Ascending aorta (tissue), 2 donors: ENCODE results near the gene CLASP1. TPM values are rescaled to one million over a fixed set of nuclear protein-coding genes. Genes with fewer than 3 reads are reported as not detected.

Experiments used
- DNase-seq, 2 donors: peaks; one replicate each; pipeline ENCODE4 v3.0.0-alpha.2; 2019; ENCODE audit warnings: low spot score in 2 of 2
- H3K27ac ChIP-seq, 2 donors: fragments of 200-600 bp; sonication (generic); one replicate each; pipeline ENCODE4 v1.5.1; 2016 to 2017; ENCODE audit warnings: mild to moderate bottlenecking in 1 of 2
- H3K27me3 ChIP-seq: fragments of 200-600 bp; sonication (generic); one replicate; pipeline ENCODE4 v1.5.1; 2017
- H3K36me3 ChIP-seq, 2 donors: fragments of 200-600 bp; sonication (generic); one replicate each; pipeline ENCODE4 v1.5.1; 2016
- H3K4me1 ChIP-seq, 2 donors: fragments of 200-600 bp; sonication (generic); one replicate each; pipeline ENCODE4 v1.5.1; 2016 to 2017; ENCODE audit warnings: mild to moderate bottlenecking in 1 of 2
- H3K4me3 ChIP-seq, 2 donors: fragments of 200-600 bp; sonication (generic); one replicate each; pipeline ENCODE4 v1.5.1; 2016 to 2017; ENCODE audit warnings: mild to moderate bottlenecking in 1 of 2
- H3K9me3 ChIP-seq, 2 donors: fragments of 200-600 bp; sonication (generic); one replicate each; pipeline ENCODE4 v1.5.1; 2016
- intact Hi-C: fragments of 100-400 bp; cut with DNase I; formaldehyde crosslinking; loops from one replicate; pipeline ENCODE4 v1.15.1; 2023
- total RNA-seq: library from RNA; depleted of rRNA; stranded (reverse); fragments of >200 nt; gene quantifications from one replicate; pipeline ENCODE4 v1.1.0, GENCODE V29; 2016
- TF ChIP-seq, protein P1 (sequence below), 3 experiments: fragments of 200-600 bp in 2 of 3; fragments of 450-650 bp in 1 of 3; sonication (generic) in 2 of 3; IDR thresholded peaks; one replicate each; pipeline ENCODE4 v1.5.1; 2016 to 2019; ENCODE audit warnings: antibody characterized with exemption in 3 of 3, mild to moderate bottlenecking in 1 of 3, moderate library complexity in 1 of 3

Gene CLASP1
- total RNA-seq, 1 donor from 2014 or later = 78.0 TPM

DNA sequence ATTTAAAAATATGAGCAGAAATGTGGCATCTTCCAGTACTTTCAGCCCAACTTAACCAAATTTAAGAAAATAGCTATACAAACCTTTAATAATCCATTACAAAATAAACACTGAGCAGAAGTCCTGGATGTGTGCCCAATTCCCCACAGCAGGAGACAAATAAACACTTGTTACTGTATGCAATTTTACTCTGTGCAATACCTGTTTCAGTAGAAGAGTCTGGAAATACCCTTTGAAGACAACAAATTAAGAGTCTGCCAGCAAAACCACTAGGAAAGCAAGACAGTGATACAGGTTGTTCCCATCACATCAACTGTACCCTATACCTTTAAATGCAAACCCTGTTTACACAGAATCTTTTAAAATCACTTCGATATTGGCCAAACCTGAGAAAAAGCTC is 160.0 kb downstream of the CLASP1 start:
- no peak overlapping the region for H3K4me3 ChIP-seq
- H3K4me1 ChIP-seq = no peaks in the 10 kb centered on the region
- intact Hi-C loops = no loop called here
- DNase-seq = no peak
- TF ChIP-seq, protein P1, sequence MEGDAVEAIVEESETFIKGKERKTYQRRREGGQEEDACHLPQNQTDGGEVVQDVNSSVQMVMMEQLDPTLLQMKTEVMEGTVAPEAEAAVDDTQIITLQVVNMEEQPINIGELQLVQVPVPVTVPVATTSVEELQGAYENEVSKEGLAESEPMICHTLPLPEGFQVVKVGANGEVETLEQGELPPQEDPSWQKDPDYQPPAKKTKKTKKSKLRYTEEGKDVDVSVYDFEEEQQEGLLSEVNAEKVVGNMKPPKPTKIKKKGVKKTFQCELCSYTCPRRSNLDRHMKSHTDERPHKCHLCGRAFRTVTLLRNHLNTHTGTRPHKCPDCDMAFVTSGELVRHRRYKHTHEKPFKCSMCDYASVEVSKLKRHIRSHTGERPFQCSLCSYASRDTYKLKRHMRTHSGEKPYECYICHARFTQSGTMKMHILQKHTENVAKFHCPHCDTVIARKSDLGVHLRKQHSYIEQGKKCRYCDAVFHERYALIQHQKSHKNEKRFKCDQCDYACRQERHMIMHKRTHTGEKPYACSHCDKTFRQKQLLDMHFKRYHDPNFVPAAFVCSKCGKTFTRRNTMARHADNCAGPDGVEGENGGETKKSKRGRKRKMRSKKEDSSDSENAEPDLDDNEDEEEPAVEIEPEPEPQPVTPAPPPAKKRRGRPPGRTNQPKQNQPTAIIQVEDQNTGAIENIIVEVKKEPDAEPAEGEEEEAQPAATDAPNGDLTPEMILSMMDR (IDR thresholded peaks at IDR 0.05) = no peak
- H3K27me3 ChIP-seq = no peaks in the 10 kb centered on the region
- no peaks in the 10 kb centered on the region for H3K9me3 ChIP-seq
- H3K36me3 ChIP-seq = no peaks in the 10 kb centered on the region
- H3K27ac ChIP-seq = no peak overlapping the region

DNA sequence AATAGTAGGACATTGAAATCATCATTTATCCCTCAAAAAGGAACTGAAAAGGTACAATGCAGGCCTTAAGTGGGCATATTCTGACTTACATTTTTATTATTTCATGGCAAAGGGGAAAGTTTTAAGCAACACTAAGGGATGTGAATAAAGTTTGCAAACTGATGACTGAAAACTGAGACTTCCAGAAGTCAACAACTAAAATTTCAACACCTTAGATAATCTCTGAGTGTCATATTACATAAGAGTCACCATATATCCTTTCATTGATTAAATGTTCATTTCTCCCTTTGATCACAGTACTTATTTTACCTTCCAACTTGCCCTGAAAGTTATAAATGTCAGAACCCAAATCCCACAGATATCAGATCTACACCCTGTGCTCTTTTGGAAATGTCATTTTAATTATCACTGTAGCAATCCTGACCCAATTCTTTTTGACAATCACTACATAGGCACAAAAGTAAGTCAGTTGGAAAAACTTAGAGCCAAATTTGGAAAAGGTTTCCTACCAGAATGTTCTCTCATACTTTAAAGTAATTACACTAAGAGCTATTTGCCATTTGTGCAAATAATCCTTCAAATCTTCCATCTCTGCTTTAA is 163.0 kb downstream of the CLASP1 start:
- no peak overlapping the region for H3K4me3 ChIP-seq
- no peaks in the 10 kb centered on the region for H3K4me1 ChIP-seq
- no peaks in the 10 kb centered on the region for H3K27me3 ChIP-seq
- H3K27ac ChIP-seq = no peak overlapping the region
- TF ChIP-seq, protein P1 (IDR thresholded peaks at IDR 0.05) = no peak
- no peaks in the 10 kb centered on the region for H3K36me3 ChIP-seq
- intact Hi-C loops = no loop called here
- H3K9me3 ChIP-seq = no peaks in the 10 kb centered on the region
- no peak for DNase-seq

GRCh38 chr2:121485039-121485438 is 164.2 kb downstream of the CLASP1 start:
- Histone ChIP-seq H3K9me3 (no peaks in the 10 kb centered on the region), H3K27ac (no peak overlapping the region), H3K4me3 (no peak overlapping the region), H3K36me3 (no peaks in the 10 kb centered on the region), H3K27me3 (no peaks in the 10 kb centered on the region), H3K4me1 (peaks cover 0 to 8% of the 10 kb centered on the region in 2 donors)
- TF ChIP-seq, protein P1 (IDR thresholded peaks at IDR 0.05) = no peak
- intact Hi-C loops = no loop called here
- no peak for DNase-seq

DNA sequence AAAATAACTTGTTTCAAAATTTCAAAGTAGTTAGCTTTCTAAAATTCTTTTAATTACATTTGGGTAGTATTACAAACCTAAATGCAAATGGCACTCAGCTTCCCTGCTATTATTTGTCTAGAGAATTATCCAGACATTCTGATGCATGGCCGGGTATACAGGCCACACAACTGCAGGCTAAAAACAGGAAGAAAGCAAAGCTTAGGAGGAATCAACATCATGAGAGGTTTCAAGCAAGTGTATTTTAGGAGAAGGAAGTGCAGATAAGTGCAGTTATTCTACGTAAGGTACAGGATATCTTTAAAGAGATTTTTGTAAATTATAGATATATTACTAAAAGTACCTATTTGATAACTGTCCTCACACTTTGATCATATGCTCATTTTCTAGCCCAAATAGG is 165.4 kb downstream of the CLASP1 start:
- TF ChIP-seq, protein P1 (IDR thresholded peaks at IDR 0.05) = no peak
- intact Hi-C loops = no loop called here
- H3K9me3 ChIP-seq = no peaks in the 10 kb centered on the region
- no peak overlapping the region for H3K27ac ChIP-seq
- no peak for DNase-seq
- H3K4me3 ChIP-seq = no peak overlapping the region
- H3K4me1 ChIP-seq = peaks cover 0 to 11% of the 10 kb centered on the region in 2 donors
- no peaks in the 10 kb centered on the region for H3K36me3 ChIP-seq
- H3K27me3 ChIP-seq = no peaks in the 10 kb centered on the region

- no peak overlapping the region for H3K27ac ChIP-seq
- H3K36me3 ChIP-seq = no peaks in the 10 kb centered on the region
- TF ChIP-seq, protein P1 (IDR thresholded peaks at IDR 0.05) = no peak
- H3K9me3 ChIP-seq = no peaks in the 10 kb centered on the region
- no peaks in the 10 kb centered on the region for H3K27me3 ChIP-seq
- H3K4me3 ChIP-seq = no peak overlapping the region
- DNase-seq = no peak
- H3K4me1 ChIP-seq = peaks cover 0 to 11% of the 10 kb centered on the region in 2 donors
- intact Hi-C loops = no loop called here
Observed at GRCh38 chr2:121483021-121483420, 166.2 kb downstream of the CLASP1 start.

DNA sequence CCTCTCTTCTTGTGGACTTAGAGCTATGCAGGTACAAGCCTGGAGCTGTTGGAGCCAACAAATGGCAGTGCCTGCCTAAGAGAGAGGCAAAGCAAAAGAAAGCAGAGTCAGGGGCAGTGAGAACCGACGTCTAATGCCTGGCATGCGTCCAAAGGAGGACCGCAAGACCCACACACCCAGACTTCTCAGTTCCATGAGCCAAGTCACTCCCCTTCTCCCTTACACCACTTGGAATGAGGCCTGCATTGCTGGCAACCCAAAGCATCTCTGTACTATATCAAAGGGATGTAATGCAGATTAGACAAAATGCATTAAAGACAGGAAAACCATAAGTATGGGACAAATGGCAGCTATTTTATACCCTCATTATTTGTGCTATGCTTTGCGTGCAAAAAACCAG is 168.4 kb downstream of the CLASP1 start:
- Histone ChIP-seq H3K9me3 (no peaks in the 10 kb centered on the region), H3K27me3 (no peaks in the 10 kb centered on the region), H3K27ac (no peak overlapping the region), H3K36me3 (no peaks in the 10 kb centered on the region), H3K4me1 (peaks cover 0 to 22% of the 10 kb centered on the region in 2 donors), H3K4me3 (no peak overlapping the region)
- no peak for DNase-seq
- intact Hi-C loops = no loop called here
- TF ChIP-seq, protein P1 (IDR thresholded peaks at IDR 0.05) = no peak
